Hepatocyte (in vitro differentiated cells): ENCODE measurements around the gene TWIST2.

ENCODE experiments used
- EZH2 ChIP-seq: fragments of 200-600 bp; sonication (generic); IDR thresholded peaks from 2 replicates; pipeline ENCODE4 v1.6.1; 2016; ENCODE audit warnings: antibody characterized with exemption, mild to moderate bottlenecking, borderline replicate concordance
- EZH2phosphoT487 ChIP-seq: fragments of 200-600 bp; sonication (generic); IDR thresholded peaks from one replicate; pipeline ENCODE4 v1.6.1; 2018; ENCODE audit warnings: antibody characterized with exemption, mild to moderate bottlenecking, low read depth, moderate library complexity; ENCODE audit not compliant: unreplicated experiment, severe bottlenecking
- TF ChIP-seq, protein P1 (sequence below): fragments of 200-600 bp; sonication (generic); IDR thresholded peaks from 2 replicates; pipeline ENCODE4 v1.5.1; 2016; ENCODE audit warnings: antibody characterized with exemption, mild to moderate bottlenecking; ENCODE audit not compliant: poor library complexity

DNA sequence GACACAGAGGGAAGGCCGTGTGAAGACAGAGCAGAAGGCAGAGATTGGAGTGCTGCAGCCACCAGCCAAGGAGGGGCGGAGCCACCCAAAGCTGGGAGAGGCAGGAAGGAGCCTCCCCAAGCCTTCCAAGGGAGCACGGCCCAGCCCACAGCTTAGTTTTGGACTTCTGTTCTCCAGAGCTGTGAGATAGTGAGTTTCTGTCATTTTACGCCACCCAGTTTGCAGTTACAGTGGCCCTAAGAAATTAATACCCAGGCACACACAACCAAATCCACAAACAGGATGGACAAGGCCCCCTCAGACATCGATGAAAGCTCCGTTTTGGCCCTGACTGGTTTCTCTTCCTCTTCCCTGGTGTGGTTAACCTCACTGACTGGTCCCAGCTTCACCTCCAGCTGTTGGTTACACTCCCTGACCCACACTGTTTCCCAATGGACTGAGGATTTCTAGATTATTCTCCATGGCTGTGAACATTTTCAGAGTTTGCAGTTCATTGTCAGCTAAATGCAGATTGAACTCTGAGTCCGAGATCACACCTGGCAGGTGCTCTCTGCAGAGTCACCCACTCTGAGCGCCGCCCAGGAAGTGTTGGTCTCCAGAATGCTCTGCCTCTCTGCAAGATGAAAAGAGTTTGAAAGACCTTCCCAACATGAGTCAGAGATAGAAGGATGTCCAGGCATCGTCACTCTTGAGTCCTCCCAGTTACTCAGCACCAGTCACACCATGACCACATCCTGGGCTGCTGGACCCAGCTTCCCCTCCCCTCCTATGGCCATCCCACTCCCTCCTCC, 100.2 kb downstream of the TWIST2 start:
- TF ChIP-seq EZH2phosphoT487 (no peak), EZH2 (no peak)
- TF ChIP-seq, protein P1, sequence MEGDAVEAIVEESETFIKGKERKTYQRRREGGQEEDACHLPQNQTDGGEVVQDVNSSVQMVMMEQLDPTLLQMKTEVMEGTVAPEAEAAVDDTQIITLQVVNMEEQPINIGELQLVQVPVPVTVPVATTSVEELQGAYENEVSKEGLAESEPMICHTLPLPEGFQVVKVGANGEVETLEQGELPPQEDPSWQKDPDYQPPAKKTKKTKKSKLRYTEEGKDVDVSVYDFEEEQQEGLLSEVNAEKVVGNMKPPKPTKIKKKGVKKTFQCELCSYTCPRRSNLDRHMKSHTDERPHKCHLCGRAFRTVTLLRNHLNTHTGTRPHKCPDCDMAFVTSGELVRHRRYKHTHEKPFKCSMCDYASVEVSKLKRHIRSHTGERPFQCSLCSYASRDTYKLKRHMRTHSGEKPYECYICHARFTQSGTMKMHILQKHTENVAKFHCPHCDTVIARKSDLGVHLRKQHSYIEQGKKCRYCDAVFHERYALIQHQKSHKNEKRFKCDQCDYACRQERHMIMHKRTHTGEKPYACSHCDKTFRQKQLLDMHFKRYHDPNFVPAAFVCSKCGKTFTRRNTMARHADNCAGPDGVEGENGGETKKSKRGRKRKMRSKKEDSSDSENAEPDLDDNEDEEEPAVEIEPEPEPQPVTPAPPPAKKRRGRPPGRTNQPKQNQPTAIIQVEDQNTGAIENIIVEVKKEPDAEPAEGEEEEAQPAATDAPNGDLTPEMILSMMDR: no peak
